Measurements from ENCODE around the gene TGFA. TPM values are rescaled to one million over a fixed set of nuclear protein-coding genes. Genes with fewer than 3 reads are reported as not detected.

Gene TGFA
- total RNA-seq, 1 experiment from 2014 or later = 2.5 TPM

- Mint-ChIP-seq H3K4me1 (peaks cover 19% of the 10 kb centered on the region), H3K27me3 (ENCODE audit: low read depth) (peaks cover 5% of the 10 kb centered on the region; the same call in 1 of the 2 replicates), H3K36me3 (no peaks in the 10 kb centered on the region), H3K27ac (no peak overlapping the region), H3K9me3 (no peaks in the 10 kb centered on the region), H3K4me3 (no peak overlapping the region)
- no peak for ATAC-seq
- ChIA-PET CTCF (no interaction called here), POLR2A (interaction anchor here (0.6 kb wide), 1 partner anchor 210 kb away, joined by 3 read pairs; no protein-coding TSS in a partner anchor)
- no peak for DNase-seq (ENCODE audit: low spot score)
- no peak for TF ChIP-seq SOX15 (CRISPR knock-in tag; IDR thresholded peaks at IDR 0.05)
Observed at GRCh38 chr2:70511971-70512729, 41.5 kb downstream of the TGFA start.

- DNase-seq (ENCODE audit: low spot score) (no peak), ATAC-seq (no peak)
- TF ChIP-seq IRF1 (CRISPR knock-in tag; IDR thresholded peaks at IDR 0.05) (no peak), ATF2 (CRISPR knock-in tag; IDR thresholded peaks at IDR 0.05; ENCODE audit: borderline replicate concordance, low read depth) (no peak), JUN (CRISPR knock-in tag; IDR thresholded peaks at IDR 0.05) (no peak), NR2C2 (CRISPR knock-in tag; IDR thresholded peaks at IDR 0.05) (no peak), FOXP1 (CRISPR knock-in tag; IDR thresholded peaks at IDR 0.05; ENCODE audit: borderline replicate concordance) (no peak), ZNF671 (CRISPR knock-in tag; IDR thresholded peaks at IDR 0.05) (no peak), EMX1 (CRISPR knock-in tag; IDR thresholded peaks at IDR 0.05) (no peak), ZNF219 (CRISPR knock-in tag; IDR thresholded peaks at IDR 0.05; ENCODE audit: borderline replicate concordance) (no peak), PRDM15 (CRISPR knock-in tag; IDR thresholded peaks at IDR 0.05) (no peak), GABPB1 (CRISPR knock-in tag; IDR thresholded peaks at IDR 0.05) (no peak), HMGA2 (CRISPR knock-in tag; IDR thresholded peaks at IDR 0.05) (no peak), TEAD1 (CRISPR knock-in tag; IDR thresholded peaks at IDR 0.05) (no peak), ATF3 (CRISPR knock-in tag; conservative IDR thresholded peaks at IDR 0.05) (no peak), ZNF512 (CRISPR knock-in tag; IDR thresholded peaks at IDR 0.05; ENCODE audit: borderline replicate concordance) (no peak), CBFB (CRISPR knock-in tag; IDR thresholded peaks at IDR 0.05; ENCODE audit: low read depth) (no peak)
- peaks cover 5% of the 10 kb centered on the region; the same call in 1 of the 2 replicates for H3K27me3 Mint-ChIP-seq (ENCODE audit: low read depth)
- no peaks in the 10 kb centered on the region for H3K9me3 Mint-ChIP-seq
- CTCF ChIA-PET = no interaction called here
- peaks cover 31% of the 10 kb centered on the region for H3K4me1 Mint-ChIP-seq
- H3K27ac Mint-ChIP-seq = no peak overlapping the region
- H3K4me3 Mint-ChIP-seq = no peak overlapping the region
- no peaks in the 10 kb centered on the region for H3K36me3 Mint-ChIP-seq
- POLR2A ChIA-PET = no interaction called here
Observed at GRCh38 chr2:70510313-70510712, 43.3 kb downstream of the TGFA start.

Measured in WTC11 (cell line).